Spleen (tissue), 7 donors: ENCODE measurements around the gene GSG1L2.

Experiments
- POLR2A ChIP-seq, 3 donors: fragments of 450-650 bp; IDR thresholded peaks; one replicate each; pipeline ENCODE4 v1.5.1; 2017; ENCODE audit warnings: antibody characterized with exemption in 3 of 3, mild to moderate bottlenecking in 1 of 3
- TF ChIP-seq, protein P1 (sequence below), 11 experiments: fragments of 200-600 bp in 7 of 11; fragments of 450-650 bp in 4 of 11; sonication (generic) in 4 of 11; IDR thresholded peaks in 8 of 11; conservative IDR thresholded peaks in 3 of 11; 1 replicate in 7 of 11; 2 replicates in 4 of 11; pipeline versions ENCODE4 v1.4.0 to v1.8.0; 2016 to 2021; ENCODE audit warnings: antibody characterized with exemption in 11 of 11, inconsistent platforms in 4 of 11, mild to moderate bottlenecking in 1 of 11
- donor health status: DM: no; HTN: no; CAD: no; lungs with moderate emphysema.
- donor health status: DM: no; HTN: no; CAD: no.
- donor health status: DM: no; HTN: no; CAD: no.

DNA sequence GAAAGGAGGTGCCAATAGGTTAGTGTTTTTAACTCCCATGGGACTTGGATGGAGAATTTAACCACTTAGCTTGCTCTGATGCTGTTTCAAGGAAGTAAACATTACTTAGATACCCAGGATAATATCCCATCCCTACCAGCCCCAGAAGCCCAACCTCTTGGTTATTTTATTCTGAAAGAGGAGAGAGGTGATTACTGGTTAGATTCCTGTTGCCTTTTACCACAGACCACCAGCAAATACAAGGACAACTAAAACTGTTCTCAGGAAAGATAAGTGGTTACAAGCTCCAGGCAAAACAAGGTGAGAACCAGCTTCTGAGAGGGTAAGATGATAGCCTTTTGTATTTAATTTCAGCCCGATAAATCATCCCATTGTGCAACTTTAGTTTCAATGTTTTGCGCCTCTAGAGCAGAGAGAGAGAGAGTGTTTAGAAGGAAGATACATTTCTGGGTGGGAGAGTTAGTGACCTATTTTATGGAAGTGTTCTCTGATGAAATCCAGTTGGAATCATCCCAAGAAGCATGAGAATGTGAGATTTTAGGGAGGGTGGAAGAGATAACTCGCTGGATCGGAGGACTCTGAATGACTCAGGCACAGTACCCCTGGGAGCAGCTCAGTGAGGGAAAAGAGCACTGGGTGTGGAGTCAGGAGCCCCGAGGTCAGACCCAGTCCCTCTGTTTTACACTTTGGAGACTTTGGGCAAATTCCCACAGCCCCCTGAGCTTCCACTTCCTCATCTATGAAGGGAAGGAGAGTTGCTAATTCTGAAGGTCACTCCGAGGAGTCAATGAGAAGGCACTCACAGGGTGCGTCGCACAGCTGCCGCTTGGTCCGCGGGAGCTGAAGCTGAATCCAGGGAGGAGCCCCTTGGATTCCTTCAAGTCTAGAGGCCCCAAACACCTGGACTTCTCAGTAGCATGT, 15.9 kb upstream of the GSG1L2 start:
- TF ChIP-seq, protein P1, sequence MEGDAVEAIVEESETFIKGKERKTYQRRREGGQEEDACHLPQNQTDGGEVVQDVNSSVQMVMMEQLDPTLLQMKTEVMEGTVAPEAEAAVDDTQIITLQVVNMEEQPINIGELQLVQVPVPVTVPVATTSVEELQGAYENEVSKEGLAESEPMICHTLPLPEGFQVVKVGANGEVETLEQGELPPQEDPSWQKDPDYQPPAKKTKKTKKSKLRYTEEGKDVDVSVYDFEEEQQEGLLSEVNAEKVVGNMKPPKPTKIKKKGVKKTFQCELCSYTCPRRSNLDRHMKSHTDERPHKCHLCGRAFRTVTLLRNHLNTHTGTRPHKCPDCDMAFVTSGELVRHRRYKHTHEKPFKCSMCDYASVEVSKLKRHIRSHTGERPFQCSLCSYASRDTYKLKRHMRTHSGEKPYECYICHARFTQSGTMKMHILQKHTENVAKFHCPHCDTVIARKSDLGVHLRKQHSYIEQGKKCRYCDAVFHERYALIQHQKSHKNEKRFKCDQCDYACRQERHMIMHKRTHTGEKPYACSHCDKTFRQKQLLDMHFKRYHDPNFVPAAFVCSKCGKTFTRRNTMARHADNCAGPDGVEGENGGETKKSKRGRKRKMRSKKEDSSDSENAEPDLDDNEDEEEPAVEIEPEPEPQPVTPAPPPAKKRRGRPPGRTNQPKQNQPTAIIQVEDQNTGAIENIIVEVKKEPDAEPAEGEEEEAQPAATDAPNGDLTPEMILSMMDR (IDR thresholded peaks at IDR 0.05 in 8 of 11, conservative IDR thresholded peaks at IDR 0.05 in 3 of 11), result no peak
- no peak for TF ChIP-seq POLR2A (IDR thresholded peaks at IDR 0.05)
